ENCODE measurements around the gene HS3ST5.
"Not testable (repeated sequence)": the region's sequence is repeated elsewhere in the genome, so short reads cannot be mapped to it uniquely, and the experiment has no call there.

The HS3ST5 gene

GRCh38 chr6:114039841-114040240 lies 303.0 kb downstream of the HS3ST5 start:
- no peak for FAIRE-seq

DNA sequence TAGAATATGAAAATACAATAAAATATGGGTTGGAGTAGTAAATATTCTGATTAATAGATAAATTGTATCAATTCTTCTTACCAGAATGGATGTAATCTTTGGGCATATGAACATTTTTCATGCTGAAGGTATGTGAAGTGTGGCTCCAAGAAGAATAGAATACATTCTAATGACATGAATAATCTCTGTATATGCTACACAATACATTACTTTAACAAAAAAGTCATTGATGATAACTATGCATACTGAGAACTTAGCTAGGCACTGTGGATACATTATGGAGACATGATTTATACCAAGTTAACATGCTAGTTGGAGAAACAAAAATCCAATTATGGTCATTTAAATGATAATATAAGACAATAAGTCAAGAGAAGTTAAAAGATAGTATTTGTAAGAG lies 309.2 kb downstream of the HS3ST5 start:
- FAIRE-seq, result no peak

GRCh38 chr6:114032721-114033120 lies 310.1 kb downstream of the HS3ST5 start:
- FAIRE-seq, result no peak

- no peak for FAIRE-seq
Observed at GRCh38 chr6:114030767-114031166, 312.1 kb downstream of the HS3ST5 start.

GRCh38 chr6:114024746-114025145 lies 318.1 kb downstream of the HS3ST5 start:
- no peak for FAIRE-seq

DNA sequence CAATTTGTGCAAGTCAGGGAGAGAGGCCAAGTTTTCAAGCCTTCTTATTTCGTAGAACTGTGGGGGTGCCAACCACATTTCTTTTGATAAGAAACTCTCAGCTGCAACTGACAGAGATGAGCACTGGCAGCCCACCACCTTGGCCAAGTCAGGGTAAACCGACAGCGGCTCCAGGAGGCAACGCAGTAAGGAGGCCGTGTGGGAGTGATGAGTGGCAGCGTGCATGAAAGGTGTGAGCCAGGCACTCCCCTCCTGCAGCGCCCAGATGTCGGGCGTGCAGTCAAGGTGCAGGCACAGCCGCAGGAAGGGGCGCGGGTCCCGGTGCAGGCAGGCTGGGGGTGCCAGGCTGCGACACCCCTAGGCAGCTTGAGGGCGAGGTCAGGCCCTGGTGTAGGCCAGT lies 322.6 kb downstream of the HS3ST5 start:
- FAIRE-seq, result no peak

DNA sequence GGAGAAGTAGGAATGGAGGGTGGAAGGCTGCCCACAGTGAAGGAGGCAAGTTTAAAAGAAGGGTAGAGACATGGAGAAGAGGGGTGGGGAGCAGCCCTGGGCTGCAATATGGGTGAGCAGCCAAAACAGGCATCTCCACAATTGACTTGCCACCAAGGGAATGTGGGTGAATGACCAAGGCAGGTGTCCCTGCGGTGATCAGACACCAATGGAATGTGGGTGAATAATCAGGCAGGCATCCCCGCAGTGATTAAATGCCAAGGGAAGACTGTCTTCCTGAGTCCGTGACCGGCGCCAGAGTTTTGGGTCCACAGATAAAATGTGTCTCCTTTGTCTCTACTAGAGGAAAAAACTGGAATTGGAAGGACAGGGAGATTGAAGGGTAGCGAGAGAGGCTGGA lies 325.7 kb downstream of the HS3ST5 start:
- FAIRE-seq, result not testable (repeated sequence)

DNA sequence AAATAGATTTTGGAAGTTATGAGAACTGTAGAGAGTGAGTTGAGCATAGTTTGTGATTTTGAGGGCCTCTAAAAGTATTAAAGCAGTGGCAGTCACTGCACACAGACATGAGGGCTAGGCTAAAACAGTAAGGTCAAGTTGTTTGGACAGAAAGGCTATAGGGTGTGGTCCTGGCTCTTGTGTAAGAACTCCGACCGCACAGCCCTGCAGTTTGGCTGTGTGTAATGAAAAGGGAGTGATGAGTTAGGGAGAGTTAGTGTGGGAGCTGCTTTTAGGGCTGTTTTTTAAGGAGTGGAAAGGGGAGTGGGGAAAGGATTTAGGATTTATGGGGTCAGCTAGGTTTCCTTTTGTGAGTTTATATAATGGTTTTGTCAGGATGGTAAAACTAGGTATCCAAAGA lies 328.7 kb downstream of the HS3ST5 start:
- FAIRE-seq, result not testable (repeated sequence)

GRCh38 chr6:114011486-114011885 lies 331.3 kb downstream of the HS3ST5 start:
- FAIRE-seq, result not testable (repeated sequence)

GRCh38 chr6:114010540-114010939 lies 332.3 kb downstream of the HS3ST5 start:
- no peak for FAIRE-seq

- no peak for FAIRE-seq
Observed at GRCh38 chr6:114009192-114009591, 333.6 kb downstream of the HS3ST5 start.

DNA sequence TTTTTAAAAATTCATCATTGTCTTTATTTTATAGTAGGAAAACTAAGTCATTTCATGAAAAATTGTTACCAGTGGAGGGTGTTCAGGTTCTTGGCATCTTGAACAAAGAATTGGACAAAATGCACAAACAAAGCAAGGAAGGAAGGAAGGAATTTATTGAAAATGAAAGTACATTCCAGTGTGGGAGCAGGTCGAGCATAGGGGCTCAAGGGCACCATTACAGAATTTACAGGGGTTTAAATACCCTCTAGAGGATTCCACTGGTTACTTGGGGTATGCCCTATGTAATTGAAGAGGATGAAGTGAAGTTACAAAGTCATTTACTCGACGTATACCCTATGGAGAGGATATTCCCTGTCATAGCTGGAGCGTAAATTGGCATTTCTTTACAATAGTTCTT lies 334.5 kb downstream of the HS3ST5 start:
- no peak for FAIRE-seq

DNA sequence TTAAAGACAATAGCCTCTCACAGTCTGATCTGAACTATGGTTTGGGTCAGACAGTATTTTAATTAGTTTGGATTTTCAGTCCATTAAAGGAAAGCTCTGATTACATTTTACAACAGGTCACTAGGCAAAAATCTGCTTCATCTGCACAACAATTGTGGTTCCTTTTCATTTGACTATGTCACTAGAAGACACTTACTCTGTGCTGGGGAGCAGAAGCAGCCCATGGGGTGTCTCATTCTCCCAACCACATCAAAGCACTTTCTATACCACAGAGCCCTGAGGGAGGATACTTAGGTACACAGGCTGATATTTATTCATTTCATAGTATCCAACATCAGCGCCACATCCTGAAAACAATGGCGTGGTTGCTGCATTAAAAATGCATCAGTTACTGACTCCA lies 335.3 kb downstream of the HS3ST5 start:
- no peak for FAIRE-seq

All from G401.6 (cell line).